Stomach (tissue), 9 donors: ENCODE results near the gene RPL7A. TPM values are rescaled to one million over a fixed set of nuclear protein-coding genes. Genes with fewer than 3 reads are reported as not detected.

Source experiments
- DNase-seq, 2 donors: peaks; one replicate each; pipeline versions ENCODE4 v3.0.0 to v3.0.0-alpha.2; 2013 to 2019
- H3K27ac ChIP-seq, 5 donors: fragments of 200-600 bp in 4 of 5; sonication (generic) in 4 of 5; one replicate each; pipeline ENCODE4 v1.5.1; 2013 to 2019; ENCODE audit warnings: mild to moderate bottlenecking in 1 of 5, moderate library complexity in 1 of 5
- H3K27me3 ChIP-seq, 3 donors: fragments of 200-600 bp; sonication (generic); one replicate each; pipeline ENCODE4 v1.5.1; 2017 to 2019; ENCODE audit warnings: mixed run types in 1 of 3
- H3K36me3 ChIP-seq, 4 donors: fragments of 200-600 bp; sonication (generic); 1 replicate in 3 of 4; 2 replicates in 1 of 4; pipeline ENCODE4 v1.5.1; 2016 to 2019
- H3K4me1 ChIP-seq, 4 donors: fragments of 200-600 bp; sonication (generic); one replicate each; pipeline ENCODE4 v1.5.1; 2016 to 2019
- H3K4me3 ChIP-seq, 4 donors: fragments of 200-600 bp; sonication (generic) in 3 of 4; one replicate each; pipeline ENCODE4 v1.5.1; 2016 to 2019; ENCODE audit warnings: mild to moderate bottlenecking in 1 of 4
- H3K9me3 ChIP-seq, 4 donors: fragments of 200-600 bp; sonication (generic); one replicate each; pipeline ENCODE4 v1.5.1; 2016 to 2019
- EP300 ChIP-seq: sonication (generic); formaldehyde crosslinking; IDR thresholded peaks from one replicate; pipeline ENCODE4 v1.6.1; 2017; ENCODE audit warnings: antibody characterized with exemption
- POLR2A ChIP-seq, 4 donors: fragments of 450-650 bp; IDR thresholded peaks; one replicate each; pipeline ENCODE4 v1.6.1; 2016; ENCODE audit warnings: antibody characterized with exemption in 4 of 4, control low read depth in 2 of 4, mild to moderate bottlenecking in 1 of 4, moderate library complexity in 1 of 4
- POLR2AphosphoS5 ChIP-seq, 3 donors: sonication (generic); formaldehyde crosslinking; IDR thresholded peaks; one replicate each; pipeline ENCODE4 v1.6.1; 2016; ENCODE audit warnings: antibody characterized with exemption in 3 of 3
- WGBS, 5 donors: extraction: QIAGEN DNeasy Blood & Tissue Kit in 3 of 5; methylation state at CpG; one replicate each; pipeline versions ENCODE4 v1.1.5 to v1.1.7; 2013 to 2018; 5-methylcytosine and 5-hydroxymethylcytosine counted together
- intact Hi-C: fragments of 100-400 bp; cut with DNase I; formaldehyde crosslinking; loops from one replicate; pipeline ENCODE4 v1.15.1; 2023; ENCODE audit warnings: low total_unique reads
- polyA plus RNA-seq, 3 donors: library from polyadenylated mRNA; stranded (reverse); fragments of 200-250 nt; gene quantifications; one replicate each; pipeline ENCODE4 v1.2.3, GENCODE V29; 2013
- total RNA-seq, 5 donors: library from RNA; depleted of rRNA; stranded (reverse); fragments of >200 nt; gene quantifications; one replicate each; pipeline versions ENCODE4 v1.1.0 to v1.2.3, GENCODE V29; 2014 to 2016
- TF ChIP-seq, protein P1 (sequence below), 7 experiments: fragments of 450-650 bp in 4 of 7; fragments of 200-600 bp in 3 of 7; sonication (generic) in 3 of 7; IDR thresholded peaks; one replicate each; pipeline ENCODE4 v1.5.1; 2016 to 2019; ENCODE audit warnings: antibody characterized with exemption in 7 of 7, control low read depth in 2 of 7, mild to moderate bottlenecking in 1 of 7
- donor health status: healthy with polysubstance abuse.
- donor health status: Bipolar disorder and iron deficiency.
- donor health status: healthy.

The RPL7A gene
- total and polyA plus RNA-seq, 8 donors: 809 to 4,243 (median 1,432) TPM

DNA sequence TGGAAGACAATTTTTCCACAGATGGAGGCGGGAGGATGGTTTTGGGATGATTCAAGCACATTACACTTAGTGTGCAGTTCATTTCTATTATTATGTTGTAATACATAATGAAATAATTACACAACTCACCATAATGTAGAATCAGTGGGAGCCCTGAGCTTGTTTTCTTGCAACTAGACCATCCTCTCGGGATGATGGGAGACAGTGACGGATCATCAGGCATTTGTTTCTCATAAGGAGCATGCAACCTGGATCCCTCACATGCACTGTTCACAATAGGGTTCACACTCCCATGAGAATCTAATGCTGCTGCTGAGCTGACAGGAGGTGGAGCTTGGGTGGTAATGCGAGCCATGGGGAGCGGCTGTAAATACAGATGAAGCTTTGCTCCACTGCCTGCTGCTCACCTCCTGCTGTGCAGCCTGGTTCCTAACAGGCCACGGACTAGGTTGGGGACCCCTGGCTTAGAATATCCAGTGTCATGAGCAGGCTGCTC, 29.8 kb downstream of the RPL7A start:
- Histone ChIP-seq H3K9me3 (no peaks in the 10 kb centered on the region), H3K27ac (peak overlapping the region in 1 of 5 donors; percentile 8), H3K4me3 (no peak overlapping the region), H3K36me3 (peaks cover 7 to 9% (median 8%) of the 10 kb centered on the region in 4 donors), H3K4me1 (peaks cover 22 to 44% (median 39%) of the 10 kb centered on the region in 4 donors), H3K27me3 (no peaks in the 10 kb centered on the region)
- 54 to 74% (median 61%) methylated on average over 6 of the region's 6 CpGs for WGBS, 5 donors
- TF ChIP-seq, protein P1, sequence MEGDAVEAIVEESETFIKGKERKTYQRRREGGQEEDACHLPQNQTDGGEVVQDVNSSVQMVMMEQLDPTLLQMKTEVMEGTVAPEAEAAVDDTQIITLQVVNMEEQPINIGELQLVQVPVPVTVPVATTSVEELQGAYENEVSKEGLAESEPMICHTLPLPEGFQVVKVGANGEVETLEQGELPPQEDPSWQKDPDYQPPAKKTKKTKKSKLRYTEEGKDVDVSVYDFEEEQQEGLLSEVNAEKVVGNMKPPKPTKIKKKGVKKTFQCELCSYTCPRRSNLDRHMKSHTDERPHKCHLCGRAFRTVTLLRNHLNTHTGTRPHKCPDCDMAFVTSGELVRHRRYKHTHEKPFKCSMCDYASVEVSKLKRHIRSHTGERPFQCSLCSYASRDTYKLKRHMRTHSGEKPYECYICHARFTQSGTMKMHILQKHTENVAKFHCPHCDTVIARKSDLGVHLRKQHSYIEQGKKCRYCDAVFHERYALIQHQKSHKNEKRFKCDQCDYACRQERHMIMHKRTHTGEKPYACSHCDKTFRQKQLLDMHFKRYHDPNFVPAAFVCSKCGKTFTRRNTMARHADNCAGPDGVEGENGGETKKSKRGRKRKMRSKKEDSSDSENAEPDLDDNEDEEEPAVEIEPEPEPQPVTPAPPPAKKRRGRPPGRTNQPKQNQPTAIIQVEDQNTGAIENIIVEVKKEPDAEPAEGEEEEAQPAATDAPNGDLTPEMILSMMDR (IDR thresholded peaks at IDR 0.05): no peak
- TF ChIP-seq POLR2AphosphoS5 (IDR thresholded peaks at IDR 0.05) (no peak), EP300 (no peak), POLR2A (IDR thresholded peaks at IDR 0.05) (no peak)
- DNase-seq: no peak
- intact Hi-C loops: no loop called here

DNA sequence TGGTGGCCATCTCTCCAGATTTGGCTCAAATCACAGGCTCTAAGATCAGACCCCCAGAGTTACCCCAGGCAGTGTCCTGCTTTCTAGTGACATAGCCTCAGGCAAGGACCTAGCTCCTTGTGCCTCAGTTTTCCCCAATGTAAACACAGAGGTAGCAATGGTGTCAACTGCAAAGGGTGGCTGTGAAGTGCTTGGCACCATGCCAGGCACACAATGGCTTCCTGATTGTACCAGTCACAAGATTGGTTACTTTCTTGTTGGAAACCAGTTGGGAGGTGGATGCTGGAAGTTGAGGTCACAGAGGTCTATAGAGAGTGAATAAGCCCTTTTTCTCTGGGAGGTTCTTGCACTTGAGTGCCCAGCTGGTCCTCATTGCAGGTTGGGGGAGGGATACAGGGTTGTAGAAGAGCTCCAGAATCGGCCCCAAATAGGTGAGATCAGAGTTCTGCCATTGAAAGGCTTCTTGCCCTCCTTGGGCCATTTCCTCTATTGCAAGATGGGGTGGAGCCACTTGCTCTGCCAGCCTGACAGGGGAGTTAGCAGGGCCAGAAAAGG, 30.5 kb downstream of the RPL7A start:
- Histone ChIP-seq H3K36me3 (peaks cover under 1 to 1% (median under 1%) of the 10 kb centered on the region in 4 donors), H3K4me3 (no peak overlapping the region), H3K27ac (peak overlapping the region in 1 of 5 donors; percentile 8), H3K27me3 (no peaks in the 10 kb centered on the region), H3K4me1 (peaks cover 16 to 36% (median 32%) of the 10 kb centered on the region in 4 donors), H3K9me3 (no peaks in the 10 kb centered on the region)
- DNase-seq: no peak
- WGBS, 5 donors: 57 to 80% (median 75%) methylated on average over 1 of the region's 1 CpG
- TF ChIP-seq, protein P1 (IDR thresholded peaks at IDR 0.05): no peak
- TF ChIP-seq POLR2A (IDR thresholded peaks at IDR 0.05) (no peak), EP300 (no peak), POLR2AphosphoS5 (IDR thresholded peaks at IDR 0.05) (no peak)
- intact Hi-C loops: no loop called here

DNA sequence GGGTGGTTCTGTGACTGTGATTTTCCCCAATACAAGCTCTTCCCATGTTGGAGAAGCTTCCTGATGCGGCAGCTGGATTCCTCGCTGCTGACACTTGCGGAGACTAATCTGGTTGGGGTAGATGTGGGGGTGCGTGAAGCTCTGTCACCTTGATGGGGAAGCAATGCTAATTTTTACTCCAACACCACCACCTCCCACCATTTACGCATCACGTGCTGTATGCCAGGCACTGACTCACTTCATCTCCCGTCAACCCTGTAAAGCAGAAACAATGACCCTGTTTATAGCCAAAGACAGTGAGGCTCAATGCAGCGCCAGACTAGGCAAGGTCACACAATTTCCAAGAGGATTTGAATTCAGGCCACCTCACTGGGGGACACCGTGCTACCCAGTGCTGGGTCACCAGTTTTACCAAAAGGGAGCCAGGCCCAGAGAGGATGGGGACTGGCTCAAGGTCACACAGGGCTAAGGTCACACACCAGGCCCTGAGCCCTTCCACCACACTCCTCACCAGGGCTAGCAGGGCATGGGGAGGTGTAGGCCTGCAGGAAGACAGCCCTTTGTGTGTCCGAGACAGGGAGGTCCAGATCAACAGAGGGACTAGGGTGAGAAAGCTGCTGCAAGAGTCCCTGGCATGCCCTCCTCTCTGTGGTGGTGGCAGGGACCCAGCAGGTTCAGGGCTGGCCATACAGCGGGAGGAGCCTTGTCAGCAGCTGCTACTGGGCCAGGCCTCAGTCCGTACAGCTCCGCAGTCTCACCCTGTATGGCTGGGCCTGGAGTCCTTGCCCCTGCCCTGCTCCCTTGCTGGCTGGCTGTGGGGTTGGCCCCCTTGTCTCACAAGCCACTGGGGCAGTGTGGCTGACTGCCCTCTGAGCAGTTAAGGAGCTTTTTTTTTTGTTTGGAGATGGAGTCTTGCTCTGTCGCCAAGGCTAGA, 31.4 kb downstream of the RPL7A start:
- Histone ChIP-seq H3K36me3 (no peaks in the 10 kb centered on the region), H3K27ac (no peak overlapping the region), H3K9me3 (no peaks in the 10 kb centered on the region), H3K27me3 (no peaks in the 10 kb centered on the region), H3K4me1 (peaks cover 11 to 29% (median 25%) of the 10 kb centered on the region in 4 donors), H3K4me3 (no peak overlapping the region)
- no peak for DNase-seq
- TF ChIP-seq POLR2AphosphoS5 (IDR thresholded peaks at IDR 0.05) (no peak), EP300 (no peak), POLR2A (IDR thresholded peaks at IDR 0.05) (no peak)
- TF ChIP-seq, protein P1 (IDR thresholded peaks at IDR 0.05): no peak
- WGBS, 5 donors: 88 to 93% (median 91%) methylated on average over 10 to 14 of the region's 14 CpGs
- intact Hi-C loops: no loop called here

DNA sequence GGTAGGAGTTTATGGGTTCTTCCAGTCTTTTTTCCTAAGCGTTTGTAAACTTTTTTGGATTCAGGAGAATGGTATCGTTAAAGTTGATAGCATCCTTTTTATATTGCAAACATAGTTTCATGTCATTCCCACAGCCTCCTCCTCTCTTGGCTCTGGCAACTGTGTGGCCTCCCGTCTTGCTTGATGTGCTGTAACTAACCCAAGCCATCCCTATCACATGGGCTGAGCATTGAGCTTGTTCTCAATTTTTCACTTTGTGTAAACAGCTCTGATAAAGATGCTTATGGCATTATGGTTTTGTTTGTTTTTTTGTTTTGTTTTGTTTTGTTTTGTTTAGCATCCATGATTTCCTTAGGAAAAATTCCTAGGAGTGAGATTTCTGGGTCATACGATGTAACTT, 32.7 kb downstream of the RPL7A start:
- DNase-seq: no peak
- Histone ChIP-seq H3K4me3 (no peak overlapping the region), H3K27me3 (no peaks in the 10 kb centered on the region), H3K27ac (no peak overlapping the region), H3K4me1 (peaks cover 14 to 37% (median 22%) of the 10 kb centered on the region in 4 donors), H3K9me3 (no peaks in the 10 kb centered on the region), H3K36me3 (no peaks in the 10 kb centered on the region)
- 75 to 88% (median 84%) methylated on average over 4 of the region's 4 CpGs for WGBS, 5 donors
- TF ChIP-seq POLR2A (IDR thresholded peaks at IDR 0.05): no peak
- no peak for TF ChIP-seq POLR2AphosphoS5 (IDR thresholded peaks at IDR 0.05)
- intact Hi-C loops: no loop called here
